Osteoblast (primary cell): ENCODE data around the gene PITRM1. TPM values are rescaled to one million over a fixed set of nuclear protein-coding genes. Genes with fewer than 3 reads are reported as not detected.

Experiments
- DNase-seq: peaks from one replicate; pipeline ENCODE4 v3.0.0; 2011; ENCODE audit warnings: low spot score, mixed read lengths; ENCODE audit not compliant: insufficient read length; ENCODE audit errors: missing footprints
- H2AFZ ChIP-seq: 2 replicates; pipeline ENCODE4 v1.6.0; 2011; ENCODE audit warnings: mild to moderate bottlenecking, low read length
- H3K27ac ChIP-seq: 2 replicates; pipeline ENCODE4 v1.5.1; 2011; ENCODE audit warnings: mild to moderate bottlenecking, low read depth, low read length, moderate library complexity
- H3K27me3 ChIP-seq: 2 replicates; pipeline ENCODE4 v1.6.0; 2012; ENCODE audit warnings: mild to moderate bottlenecking, control low read depth, inconsistent platforms, low read length, moderate library complexity; ENCODE audit not compliant: insufficient read depth
- H3K36me3 ChIP-seq: 2 replicates; pipeline ENCODE4 v1.5.1; 2011; ENCODE audit warnings: mild to moderate bottlenecking, low read length, control low read depth, moderate library complexity; ENCODE audit not compliant: insufficient read depth
- H3K4me1 ChIP-seq: 2 replicates; pipeline ENCODE4 v1.5.1; 2011; ENCODE audit warnings: mild to moderate bottlenecking, low read length, control low read depth, moderate library complexity; ENCODE audit not compliant: insufficient read depth
- H3K4me2 ChIP-seq: 2 replicates; pipeline ENCODE4 v1.6.0; 2011; ENCODE audit warnings: mild to moderate bottlenecking, low read length; ENCODE audit not compliant: insufficient read depth
- H3K4me3 ChIP-seq: fragments of 200-600 bp; sonication (generic); 3 replicates; pipeline ENCODE4 v1.5.1; 2012; ENCODE audit warnings: mild to moderate bottlenecking, low read length, inconsistent platforms; ENCODE audit not compliant: insufficient read depth
- H3K79me2 ChIP-seq: 2 replicates; pipeline ENCODE4 v1.6.0; 2012; ENCODE audit warnings: mild to moderate bottlenecking, low read length, control low read depth, inconsistent platforms; ENCODE audit not compliant: insufficient read depth
- H3K9me3 ChIP-seq: 2 replicates; pipeline ENCODE4 v1.5.1; 2011; ENCODE audit warnings: low read depth, low read length, control low read depth
- H4K20me1 ChIP-seq: 2 replicates; pipeline ENCODE4 v1.6.0; 2012; ENCODE audit warnings: mild to moderate bottlenecking, low read length, control low read depth; ENCODE audit not compliant: insufficient read depth
- CTCF ChIP-seq: IDR thresholded peaks from 2 replicates; pipeline ENCODE4 v1.5.1; 2011; ENCODE audit warnings: mild to moderate bottlenecking, low read depth, low read length, moderate library complexity; ENCODE audit errors: extremely low read depth
- total RNA-seq: library from RNA; depleted of rRNA; stranded (reverse); fragments of >200 nt; gene quantifications from 2 replicates; pipeline ENCODE4 v1.2.3, GENCODE V29; 2012

The PITRM1 gene
- total RNA-seq, 1 donor, result 89.8 TPM

DNA sequence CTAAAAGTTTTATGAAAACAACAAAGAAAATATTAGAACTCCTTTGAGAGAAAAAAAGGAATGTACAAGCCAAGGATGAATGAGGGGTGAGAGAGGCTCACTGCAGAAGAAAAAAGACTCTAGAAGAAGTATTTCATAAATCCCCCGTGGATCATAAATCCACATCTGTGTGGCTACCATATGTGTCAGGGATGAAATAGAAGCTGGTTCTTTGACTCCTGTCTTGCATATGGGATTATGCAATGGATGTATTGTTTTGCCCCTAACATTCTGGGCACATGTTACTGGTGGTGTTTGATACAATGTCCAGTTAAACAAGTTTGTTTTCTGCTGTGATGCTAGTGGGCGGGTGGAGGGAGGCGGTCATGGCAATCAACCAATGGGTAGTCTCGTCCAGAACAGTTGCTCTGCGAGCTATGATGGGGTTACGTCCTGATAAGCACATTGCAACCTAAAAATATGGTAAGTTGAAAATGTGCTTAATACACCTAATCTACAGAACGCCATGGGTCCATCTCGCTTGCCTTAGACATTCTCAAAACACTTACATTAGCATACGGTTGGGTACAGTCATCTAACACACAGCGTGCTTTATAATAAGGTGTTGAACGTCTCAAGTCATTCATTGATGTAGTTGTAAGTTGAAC lies 34.1 kb upstream of the PITRM1 start:
- Histone ChIP-seq H3K4me3 (no peak overlapping the region), H3K27ac (no peak overlapping the region), H3K9me3 (no peaks in the 10 kb centered on the region), H2AFZ (no peak overlapping the region), H3K4me2 (no peak overlapping the region), H3K27me3 (peaks cover 19% of the 10 kb centered on the region), H3K36me3 (no peaks in the 10 kb centered on the region), H3K4me1 (no peaks in the 10 kb centered on the region), H4K20me1 (no peaks in the 10 kb centered on the region), H3K79me2 (no peaks in the 10 kb centered on the region)
- no peak for TF ChIP-seq CTCF
- no peak for DNase-seq

DNA sequence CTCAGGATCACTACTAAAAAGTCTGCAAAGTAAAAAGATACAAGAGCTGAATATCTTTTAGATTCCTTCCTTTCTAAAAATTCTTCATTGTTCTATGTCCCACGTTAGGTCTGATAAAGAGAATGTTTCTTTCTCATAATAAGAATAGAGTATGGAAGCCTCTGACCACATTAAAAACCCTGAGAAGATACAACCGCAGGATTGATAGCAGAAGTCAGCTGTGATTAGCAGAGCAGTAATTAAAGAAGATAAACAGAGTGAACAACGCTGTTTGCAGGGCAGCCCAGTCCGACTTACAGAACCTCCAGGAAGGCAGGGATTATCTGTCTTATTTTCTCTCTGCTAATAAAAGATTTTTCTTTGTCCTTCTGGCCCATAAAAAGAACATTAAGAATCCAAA lies 31.4 kb upstream of the PITRM1 start:
- Histone ChIP-seq H3K79me2 (no peaks in the 10 kb centered on the region), H3K27ac (no peak overlapping the region), H3K9me3 (no peaks in the 10 kb centered on the region), H2AFZ (no peak overlapping the region), H3K4me3 (no peak overlapping the region), H3K4me1 (no peaks in the 10 kb centered on the region), H4K20me1 (no peaks in the 10 kb centered on the region), H3K27me3 (peaks cover 22% of the 10 kb centered on the region), H3K4me2 (no peak overlapping the region), H3K36me3 (no peaks in the 10 kb centered on the region)
- no peak for DNase-seq
- TF ChIP-seq CTCF, result no peak

DNA sequence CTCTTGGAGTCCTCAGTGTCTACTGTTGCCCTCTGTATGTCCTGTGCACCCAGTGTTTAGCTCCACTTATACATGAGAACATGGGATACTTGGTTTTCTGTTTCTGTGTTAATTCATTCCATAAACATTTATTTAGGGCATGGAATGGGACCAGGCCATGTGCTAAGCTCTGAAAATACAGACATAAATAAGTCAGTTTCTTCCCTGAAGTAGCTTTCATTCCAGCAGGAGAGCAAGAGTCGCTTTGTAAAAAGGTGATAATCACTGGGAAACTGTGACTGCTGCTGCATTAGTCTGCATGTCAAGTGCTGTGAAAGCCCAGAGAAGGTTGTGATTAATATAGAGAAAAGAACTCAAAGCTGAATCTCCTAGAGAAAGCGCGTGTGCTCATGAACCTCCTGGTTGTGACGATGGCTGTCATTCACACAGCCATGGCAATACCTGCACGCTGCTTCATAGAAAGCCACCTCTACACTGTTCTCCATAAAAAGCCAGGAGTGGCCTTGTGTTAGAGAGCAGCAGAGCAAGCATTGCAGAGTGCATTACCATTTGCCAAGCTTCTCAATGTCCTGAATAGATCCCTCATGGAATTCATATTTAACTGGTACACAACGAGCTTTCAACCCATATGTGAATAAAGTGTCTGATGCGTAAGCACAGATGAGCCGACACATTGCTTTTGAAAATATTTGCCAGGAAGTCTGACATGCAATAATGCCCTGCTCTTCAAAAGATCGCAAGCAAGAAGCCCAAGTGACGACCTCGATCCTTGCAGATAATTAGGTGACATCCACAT lies 30.6 kb upstream of the PITRM1 start:
- H3K79me2 ChIP-seq, result no peaks in the 10 kb centered on the region
- no peaks in the 10 kb centered on the region for H3K9me3 ChIP-seq
- no peak overlapping the region for H2AFZ ChIP-seq
- DNase-seq, result no peak
- H3K4me2 ChIP-seq, result no peak overlapping the region
- H3K4me3 ChIP-seq, result no peak overlapping the region
- peaks cover 25% of the 10 kb centered on the region for H3K27me3 ChIP-seq
- no peaks in the 10 kb centered on the region for H4K20me1 ChIP-seq
- H3K36me3 ChIP-seq, result no peaks in the 10 kb centered on the region
- no peak for TF ChIP-seq CTCF
- no peak overlapping the region for H3K27ac ChIP-seq
- no peaks in the 10 kb centered on the region for H3K4me1 ChIP-seq

DNA sequence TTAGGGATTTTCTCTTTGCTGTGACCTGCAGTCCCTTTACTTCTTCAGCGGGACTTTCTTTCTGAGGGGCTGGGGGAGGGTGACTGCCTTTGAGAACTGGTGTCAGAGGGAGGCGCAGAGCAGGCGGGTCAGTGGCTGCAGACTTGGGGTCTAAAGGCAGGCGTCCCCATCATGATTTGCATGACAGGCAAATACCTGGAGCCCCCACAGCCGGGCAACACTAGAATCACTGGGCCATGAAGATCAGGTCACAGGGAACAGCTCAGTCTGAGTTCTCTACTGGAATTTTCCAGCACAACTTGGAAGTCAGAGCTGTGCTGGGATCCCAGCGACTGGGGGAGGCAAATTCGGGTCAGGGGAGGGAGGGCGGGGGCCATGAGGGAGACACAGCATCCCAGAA lies 29.2 kb upstream of the PITRM1 start:
- Histone ChIP-seq H4K20me1 (no peaks in the 10 kb centered on the region), H3K4me3 (no peak overlapping the region), H3K27ac (no peak overlapping the region), H2AFZ (no peak overlapping the region), H3K4me2 (no peak overlapping the region), H3K36me3 (no peaks in the 10 kb centered on the region), H3K9me3 (no peaks in the 10 kb centered on the region), H3K27me3 (peaks cover 19% of the 10 kb centered on the region), H3K79me2 (no peaks in the 10 kb centered on the region), H3K4me1 (peaks cover 12% of the 10 kb centered on the region)
- no peak for TF ChIP-seq CTCF
- DNase-seq, result no peak
